ENCODE data around the gene SLC2A11. TPM values are rescaled to one million over a fixed set of nuclear protein-coding genes. Genes with fewer than 3 reads are reported as not detected.

The SLC2A11 gene
- total and polyA plus RNA-seq, 9 of the 15 experiments (the other 6 are each of a cell fraction or from before 2014, with no cell fraction given) = 0.44 to 2.7 (median 2.1) TPM

DNA sequence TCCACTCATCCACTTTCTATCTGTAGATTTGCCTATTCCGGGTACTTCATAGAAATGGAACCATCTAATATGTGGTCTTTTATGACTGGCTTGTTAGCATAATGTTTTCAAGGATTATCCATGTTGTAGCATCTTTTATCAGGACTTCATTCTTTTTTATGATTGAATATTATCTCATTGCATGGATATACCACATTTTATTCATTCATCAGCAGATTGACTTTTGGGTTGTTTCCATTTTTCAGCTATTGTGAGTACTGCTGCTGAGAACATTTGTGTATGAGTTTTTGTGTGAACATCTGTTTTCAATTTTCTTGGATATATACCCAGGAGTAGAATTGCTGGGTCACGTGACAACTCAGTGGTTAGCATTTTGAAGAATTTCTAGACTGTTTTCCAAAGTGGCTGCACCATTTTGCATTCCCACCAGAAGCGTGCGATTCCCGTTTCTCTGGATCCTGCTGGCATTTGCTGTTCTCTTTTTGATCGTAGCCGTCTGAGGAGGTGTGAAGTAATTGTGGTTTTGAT, 27.8 kb upstream of the SLC2A11 start:
- ATAC-seq (no peak), FAIRE-seq (no peak), DNase-seq (ENCODE audit: extremely low read depth in 1 of 4, low spot score in 3 of 4) (no peak)
- TF ChIP-seq CC2D1A (IDR thresholded peaks at IDR 0.05) (no peak), ZNF561 (CRISPR knock-in tag; conservative IDR thresholded peaks at IDR 0.05) (no peak), EP400 (IDR thresholded peaks at IDR 0.05) (no peak), SP2 (IDR thresholded peaks at IDR 0.05; ENCODE audit: extremely low read depth, low read depth, low read length, poor library complexity, severe bottlenecking) (no peak), CEBPB (tag; IDR thresholded peaks at IDR 0.05) (no peak), GTF2A2 (tag; IDR thresholded peaks at IDR 0.05) (no peak), ZNF140 (CRISPR knock-in tag; IDR thresholded peaks at IDR 0.05) (no peak)
- TF ChIP-seq, protein P1, sequence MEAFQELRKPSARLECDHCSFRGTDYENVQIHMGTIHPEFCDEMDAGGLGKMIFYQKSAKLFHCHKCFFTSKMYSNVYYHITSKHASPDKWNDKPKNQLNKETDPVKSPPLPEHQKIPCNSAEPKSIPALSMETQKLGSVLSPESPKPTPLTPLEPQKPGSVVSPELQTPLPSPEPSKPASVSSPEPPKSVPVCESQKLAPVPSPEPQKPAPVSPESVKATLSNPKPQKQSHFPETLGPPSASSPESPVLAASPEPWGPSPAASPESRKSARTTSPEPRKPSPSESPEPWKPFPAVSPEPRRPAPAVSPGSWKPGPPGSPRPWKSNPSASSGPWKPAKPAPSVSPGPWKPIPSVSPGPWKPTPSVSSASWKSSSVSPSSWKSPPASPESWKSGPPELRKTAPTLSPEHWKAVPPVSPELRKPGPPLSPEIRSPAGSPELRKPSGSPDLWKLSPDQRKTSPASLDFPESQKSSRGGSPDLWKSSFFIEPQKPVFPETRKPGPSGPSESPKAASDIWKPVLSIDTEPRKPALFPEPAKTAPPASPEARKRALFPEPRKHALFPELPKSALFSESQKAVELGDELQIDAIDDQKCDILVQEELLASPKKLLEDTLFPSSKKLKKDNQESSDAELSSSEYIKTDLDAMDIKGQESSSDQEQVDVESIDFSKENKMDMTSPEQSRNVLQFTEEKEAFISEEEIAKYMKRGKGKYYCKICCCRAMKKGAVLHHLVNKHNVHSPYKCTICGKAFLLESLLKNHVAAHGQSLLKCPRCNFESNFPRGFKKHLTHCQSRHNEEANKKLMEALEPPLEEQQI (IDR thresholded peaks at IDR 0.05) = no peak
- TF ChIP-seq, protein P2, sequence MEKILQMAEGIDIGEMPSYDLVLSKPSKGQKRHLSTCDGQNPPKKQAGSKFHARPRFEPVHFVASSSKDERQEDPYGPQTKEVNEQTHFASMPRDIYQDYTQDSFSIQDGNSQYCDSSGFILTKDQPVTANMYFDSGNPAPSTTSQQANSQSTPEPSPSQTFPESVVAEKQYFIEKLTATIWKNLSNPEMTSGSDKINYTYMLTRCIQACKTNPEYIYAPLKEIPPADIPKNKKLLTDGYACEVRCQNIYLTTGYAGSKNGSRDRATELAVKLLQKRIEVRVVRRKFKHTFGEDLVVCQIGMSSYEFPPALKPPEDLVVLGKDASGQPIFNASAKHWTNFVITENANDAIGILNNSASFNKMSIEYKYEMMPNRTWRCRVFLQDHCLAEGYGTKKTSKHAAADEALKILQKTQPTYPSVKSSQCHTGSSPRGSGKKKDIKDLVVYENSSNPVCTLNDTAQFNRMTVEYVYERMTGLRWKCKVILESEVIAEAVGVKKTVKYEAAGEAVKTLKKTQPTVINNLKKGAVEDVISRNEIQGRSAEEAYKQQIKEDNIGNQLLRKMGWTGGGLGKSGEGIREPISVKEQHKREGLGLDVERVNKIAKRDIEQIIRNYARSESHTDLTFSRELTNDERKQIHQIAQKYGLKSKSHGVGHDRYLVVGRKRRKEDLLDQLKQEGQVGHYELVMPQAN (IDR thresholded peaks at IDR 0.05; ENCODE audit: borderline replicate concordance) = no peak
- TF ChIP-seq, protein P3, sequence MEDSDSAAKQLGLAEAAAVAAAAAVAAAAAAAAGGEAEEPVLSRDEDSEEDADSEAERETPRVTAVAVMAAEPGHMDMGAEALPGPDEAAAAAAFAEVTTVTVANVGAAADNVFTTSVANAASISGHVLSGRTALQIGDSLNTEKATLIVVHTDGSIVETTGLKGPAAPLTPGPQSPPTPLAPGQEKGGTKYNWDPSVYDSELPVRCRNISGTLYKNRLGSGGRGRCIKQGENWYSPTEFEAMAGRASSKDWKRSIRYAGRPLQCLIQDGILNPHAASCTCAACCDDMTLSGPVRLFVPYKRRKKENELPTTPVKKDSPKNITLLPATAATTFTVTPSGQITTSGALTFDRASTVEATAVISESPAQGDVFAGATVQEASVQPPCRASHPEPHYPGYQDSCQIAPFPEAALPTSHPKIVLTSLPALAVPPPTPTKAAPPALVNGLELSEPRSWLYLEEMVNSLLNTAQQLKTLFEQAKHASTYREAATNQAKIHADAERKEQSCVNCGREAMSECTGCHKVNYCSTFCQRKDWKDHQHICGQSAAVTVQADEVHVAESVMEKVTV (CRISPR knock-in tag; IDR thresholded peaks at IDR 0.05) = no peak
- Histone ChIP-seq H3K27me3 (ENCODE audit: control insufficient read depth in 2 of 2, insufficient read depth in 2 of 2, low read length in 2 of 2) (no peaks in the 10 kb centered on the region), H3K79me2 (ENCODE audit: control insufficient read depth, insufficient read depth, low read length) (no peaks in the 10 kb centered on the region), H4K20me1 (replicated peaks; ENCODE audit: control insufficient read depth, insufficient read depth, low read length) (no peaks in the 10 kb centered on the region), H2AFZ (ENCODE audit: low read depth, low read length) (no peak overlapping the region), H3K9ac (ENCODE audit: insufficient read depth in 1 of 2, low read depth in 2 of 2, low read length in 2 of 2) (no peak overlapping the region), H3K27ac (ENCODE audit: extremely low read depth, low read depth, low read length) (no peak overlapping the region), H3K36me3 (ENCODE audit: control insufficient read depth, insufficient read depth, low read length) (peaks cover 61% of the 10 kb centered on the region; the same call in 2 of the 3 replicates), H3K4me3 (no peak overlapping the region), H3K9me3 (replicated peaks; ENCODE audit: control insufficient read depth, insufficient read depth, low read depth, low read length) (no peaks in the 10 kb centered on the region), H3K4me1 (replicated peaks in 1 of 2; ENCODE audit: control insufficient read depth in 2 of 2, insufficient read depth in 2 of 2, low read length in 2 of 2) (peaks cover 0 to 4% of the 10 kb centered on the region in 2 experiments; a peak in 2 of 5 replicates), H3K9me1 (ENCODE audit: control insufficient read depth, insufficient read depth, low read length) (no peaks in the 10 kb centered on the region), H3K4me2 (ENCODE audit: insufficient read depth, low read length) (no peak overlapping the region)
- POLR2A ChIA-PET = interaction anchor here (0.8 kb wide), 1 partner anchor 41 kb away, joined by 4 read pairs; no protein-coding TSS in a partner anchor
- BruUV-seq (replicated peaks) = no TSS peak
- intact Hi-C loops (cut with micrococcal nuclease) (no loop called here), in situ Hi-C loops (cut with MboI) (no loop called here)
- CTCF ChIA-PET (ENCODE audit: low intra/inter-chr PET ratio) = no interaction called here
- WGBS (ENCODE audit: insufficient coverage, low coverage, missing lambda C conversion rate) = 89% methylated on average over 5 of the region's 7 CpGs
